Erythroblast (primary cell): ENCODE measurements around the gene RPL10L.

Experiments used
- DNase-seq, 2 experiments: peaks; one replicate each; lab custom pipeline; 2025; lab: John Stamatoyannopoulos, UW
- GATA1 ChIP-seq: IDR thresholded peaks from 2 replicates; pipeline ENCODE4 v1.6.1; 2011; ENCODE audit warnings: low read depth, mild to moderate bottlenecking, control low read depth, low read length, moderate library complexity
- POLR2A ChIP-seq: IDR thresholded peaks from 2 replicates; pipeline ENCODE4 v1.6.1; 2011; ENCODE audit warnings: mild to moderate bottlenecking, low read length

Gene RPL10L

GRCh38 chr14:46651526-46652144 lies at the start of gene RPL10L:
Gene RPL10L, minus strand, starts transcription at chr14:46651781. Its CDS starts 45 bp downstream, at chr14:46651736.
- TF ChIP-seq GATA1 (no peak), POLR2A (no peak)
- DNase-seq, result peak; percentile 3 to 24

GRCh38 chr14:46691819-46692218 lies 40.2 kb upstream of the RPL10L start:
- DNase-seq, result no peak
- TF ChIP-seq GATA1 (no peak), POLR2A (no peak)

DNA sequence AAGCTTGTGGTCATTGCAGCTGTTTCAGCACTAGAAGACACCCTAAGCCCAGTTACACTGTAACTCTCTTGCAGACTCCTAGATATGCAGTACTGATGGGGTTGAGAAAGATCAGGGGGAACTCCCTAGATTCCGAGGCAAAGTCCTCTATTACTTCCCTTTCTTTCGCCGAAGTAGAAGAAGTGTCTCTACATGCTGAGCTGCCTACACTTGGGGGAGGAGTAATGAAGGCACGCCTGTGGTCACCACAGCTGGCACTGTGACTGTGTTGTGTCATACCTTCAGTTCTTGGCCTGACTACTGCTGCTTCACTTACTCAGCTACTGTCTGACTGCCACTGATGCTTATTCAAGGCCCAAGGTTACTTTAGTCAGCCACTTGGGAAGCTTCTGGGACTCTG lies 35.1 kb upstream of the RPL10L start:
- no peak for DNase-seq

DNA sequence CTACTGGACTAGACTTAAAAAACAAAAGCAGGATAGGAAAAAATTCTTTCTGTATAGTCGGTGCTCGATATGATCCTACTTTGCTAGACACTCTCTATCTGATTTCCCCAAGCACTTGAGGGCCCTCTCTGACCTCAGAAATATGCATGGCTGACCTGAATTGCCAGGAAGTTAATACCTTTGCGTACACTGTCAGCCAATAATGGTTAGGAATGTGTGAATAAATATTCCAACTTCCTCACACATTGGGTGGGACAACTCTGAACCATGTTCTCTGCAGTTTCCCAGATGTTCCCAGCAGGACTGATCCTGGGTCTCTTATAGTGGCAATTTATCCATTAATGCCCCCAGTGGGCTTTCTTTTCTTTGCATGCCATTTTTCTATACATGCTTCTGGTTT lies 20.5 kb upstream of the RPL10L start:
- no peak for TF ChIP-seq GATA1
- TF ChIP-seq POLR2A, result no peak
- DNase-seq, result no peak

More for the DNA sequence above, 35.1 kb upstream of the RPL10L start:
- TF ChIP-seq GATA1 (no peak), POLR2A (no peak)

GRCh38 chr14:46663382-46663781 lies 11.8 kb upstream of the RPL10L start:
- TF ChIP-seq POLR2A, result no peak
- TF ChIP-seq GATA1, result no peak
- no peak for DNase-seq

DNA sequence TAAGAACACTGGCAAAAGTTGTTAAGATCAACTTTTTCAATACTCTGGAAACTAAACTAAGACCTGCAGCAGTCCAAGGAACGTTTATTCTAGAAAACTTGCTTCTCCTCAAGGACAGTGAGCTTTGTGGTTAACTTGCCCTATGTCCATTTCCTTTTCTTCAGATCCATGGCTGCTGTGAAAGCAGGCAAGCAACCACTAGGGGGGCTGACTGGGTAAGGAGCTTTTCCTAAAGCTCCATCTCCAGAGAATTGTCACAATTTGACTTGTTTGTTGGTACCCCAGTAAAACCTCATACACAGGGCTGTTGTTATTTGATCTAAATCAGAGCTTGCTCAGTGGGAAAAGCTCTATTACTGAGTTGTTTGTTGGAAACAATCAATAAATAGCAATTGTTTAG lies 10.1 kb upstream of the RPL10L start:
- TF ChIP-seq POLR2A, result no peak
- TF ChIP-seq GATA1, result no peak
- DNase-seq, result peak in 1 of 2 experiments; percentile 1

GRCh38 chr14:46653031-46653755 lies 1.6 kb upstream of the RPL10L start:
- TF ChIP-seq GATA1 (no peak), POLR2A (no peak)
- no peak for DNase-seq

- TF ChIP-seq POLR2A, result no peak
- no peak for TF ChIP-seq GATA1
These were observed 4.8 kb downstream of the RPL10L start for GRCh38 chr14:46646796-46647195.

DNA sequence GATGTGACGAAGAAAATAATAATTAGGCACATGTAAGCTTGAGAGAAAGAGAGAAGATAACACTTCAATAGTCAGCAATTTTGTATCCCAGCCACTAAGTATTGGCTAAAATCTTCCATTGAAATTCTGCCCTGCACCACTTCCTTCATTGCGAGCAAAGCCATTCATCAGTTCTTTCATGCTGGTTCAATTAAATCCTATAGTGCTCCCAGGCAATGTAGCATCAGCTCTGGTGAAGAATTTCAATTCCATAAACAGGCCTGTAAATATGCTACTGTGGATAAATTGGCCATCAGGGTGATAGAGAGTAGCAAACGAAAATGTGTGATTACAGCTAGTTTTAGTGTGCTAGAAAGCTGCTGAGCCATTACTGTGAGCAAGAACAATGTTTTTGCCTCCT lies 24.7 kb downstream of the RPL10L start:
- no peak for DNase-seq
- TF ChIP-seq POLR2A (no peak), GATA1 (no peak)

More at GRCh38 chr14:46646796-46647195, 4.8 kb downstream of the RPL10L start:
- no peak for DNase-seq
